ENCODE data around the gene CYTH2. TPM values are rescaled to one million over a fixed set of nuclear protein-coding genes. Genes with fewer than 3 reads are reported as not detected.

Gene CYTH2
- total and polyA plus RNA-seq, 11 donors, result 12.3 to 55.3 (median 31.0) TPM

GRCh38 chr19:48455171-48455907, 13.8 kb upstream of the CYTH2 start, which contains the start of gene KCNJ14:
KCNJ14 (plus strand) TSS chr19:48455574; CDS start chr19:48461725, 6,151 bp downstream.
- no peak within 1 kb of the TSS for H3K27ac ChIP-seq
- no peak for ATAC-seq
- intact Hi-C loops (cut with DNase I), result no loop called here
- no peaks in the 10 kb centered on the region for H3K27me3 ChIP-seq
- no peaks in the 10 kb centered on the region for H3K9me3 ChIP-seq
- TF ChIP-seq POLR2A (IDR thresholded peaks at IDR 0.05), result no peak
- TF ChIP-seq, protein P1, sequence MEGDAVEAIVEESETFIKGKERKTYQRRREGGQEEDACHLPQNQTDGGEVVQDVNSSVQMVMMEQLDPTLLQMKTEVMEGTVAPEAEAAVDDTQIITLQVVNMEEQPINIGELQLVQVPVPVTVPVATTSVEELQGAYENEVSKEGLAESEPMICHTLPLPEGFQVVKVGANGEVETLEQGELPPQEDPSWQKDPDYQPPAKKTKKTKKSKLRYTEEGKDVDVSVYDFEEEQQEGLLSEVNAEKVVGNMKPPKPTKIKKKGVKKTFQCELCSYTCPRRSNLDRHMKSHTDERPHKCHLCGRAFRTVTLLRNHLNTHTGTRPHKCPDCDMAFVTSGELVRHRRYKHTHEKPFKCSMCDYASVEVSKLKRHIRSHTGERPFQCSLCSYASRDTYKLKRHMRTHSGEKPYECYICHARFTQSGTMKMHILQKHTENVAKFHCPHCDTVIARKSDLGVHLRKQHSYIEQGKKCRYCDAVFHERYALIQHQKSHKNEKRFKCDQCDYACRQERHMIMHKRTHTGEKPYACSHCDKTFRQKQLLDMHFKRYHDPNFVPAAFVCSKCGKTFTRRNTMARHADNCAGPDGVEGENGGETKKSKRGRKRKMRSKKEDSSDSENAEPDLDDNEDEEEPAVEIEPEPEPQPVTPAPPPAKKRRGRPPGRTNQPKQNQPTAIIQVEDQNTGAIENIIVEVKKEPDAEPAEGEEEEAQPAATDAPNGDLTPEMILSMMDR (IDR thresholded peaks at IDR 0.05), result no peak
- WGBS, 4 donors, result 83 to 89% (median 88%) methylated on average over 13 to 16 of the region's 16 CpGs
- H3K4me1 ChIP-seq, result no peaks in the 10 kb centered on the region
- H3K36me3 ChIP-seq, result peaks cover 2 to 59% (median 42%) of the 10 kb centered on the region in 9 donors
- DNase-seq, result peak in 1 of 5 donors; percentile 5
- H3K4me3 ChIP-seq, result no peak within 1 kb of the TSS

GRCh38 chr19:48455908-48456562, 13.1 kb upstream of the CYTH2 start:
- DNase-seq, result peak in 1 of 5 donors; percentile 21
- Histone ChIP-seq H3K9me3 (no peaks in the 10 kb centered on the region), H3K4me3 (no peak overlapping the region), H3K27ac (no peak overlapping the region), H3K36me3 (peaks cover 2 to 52% (median 35%) of the 10 kb centered on the region in 9 donors), H3K4me1 (no peaks in the 10 kb centered on the region), H3K27me3 (no peaks in the 10 kb centered on the region)
- peak in 1 of 4 donors; percentile 13 for ATAC-seq
- TF ChIP-seq POLR2A (IDR thresholded peaks at IDR 0.05), result no peak
- TF ChIP-seq, protein P1 (IDR thresholded peaks at IDR 0.05), result no peak
- intact Hi-C loops (cut with DNase I), result no loop called here
- 93 to 95% (median 94%) methylated on average over 5 to 11 of the region's 11 CpGs for WGBS, 4 donors

GRCh38 chr19:48456864-48457263, 12.3 kb upstream of the CYTH2 start:
- no peaks in the 10 kb centered on the region for H3K27me3 ChIP-seq
- no peak overlapping the region for H3K4me3 ChIP-seq
- H3K36me3 ChIP-seq, result peaks cover 2 to 44% (median 27%) of the 10 kb centered on the region in 9 donors
- H3K27ac ChIP-seq, result no peak overlapping the region
- DNase-seq, result no peak
- ATAC-seq, result no peak
- TF ChIP-seq POLR2A (IDR thresholded peaks at IDR 0.05), result no peak
- TF ChIP-seq, protein P1 (IDR thresholded peaks at IDR 0.05), result no peak
- intact Hi-C loops (cut with DNase I), result no loop called here
- no peaks in the 10 kb centered on the region for H3K4me1 ChIP-seq
- no peaks in the 10 kb centered on the region for H3K9me3 ChIP-seq
- WGBS, 4 donors, result 95 to 99% (median 97%) methylated on average over 4 of the region's 4 CpGs

GRCh38 chr19:48458016-48458415, 11.2 kb upstream of the CYTH2 start:
- Histone ChIP-seq H3K27me3 (no peaks in the 10 kb centered on the region), H3K4me3 (no peak overlapping the region), H3K36me3 (peaks cover 0 to 32% (median 16%) of the 10 kb centered on the region in 9 donors), H3K27ac (no peak overlapping the region), H3K4me1 (no peaks in the 10 kb centered on the region), H3K9me3 (no peaks in the 10 kb centered on the region)
- ATAC-seq (no peak), DNase-seq (no peak)
- intact Hi-C loops (cut with DNase I), result no loop called here
- no peak for TF ChIP-seq POLR2A (IDR thresholded peaks at IDR 0.05)
- TF ChIP-seq, protein P1 (IDR thresholded peaks at IDR 0.05), result no peak
- WGBS, 4 donors, result 89 to 98% (median 92%) methylated on average over 2 of the region's 2 CpGs
